Esophagus muscularis mucosa (tissue), 3 donors: ENCODE data around the gene NEUROD2.

Experiments used
- CTCF ChIP-seq, 3 experiments: fragments of 200-600 bp in 2 of 3; fragments of 450-650 bp in 1 of 3; sonication (generic) in 2 of 3; IDR thresholded peaks; one replicate each; pipeline ENCODE4 v1.5.1; 2017 to 2019; ENCODE audit warnings: antibody characterized with exemption in 3 of 3, mild to moderate bottlenecking in 2 of 3, moderate library complexity in 1 of 3
- POLR2A ChIP-seq: fragments of 450-650 bp; IDR thresholded peaks from one replicate; pipeline ENCODE4 v1.6.1; 2017; ENCODE audit warnings: antibody characterized with exemption, moderate library complexity, mild to moderate bottlenecking, low read depth

GRCh38 chr17:39603304-39604016 is 4.3 kb downstream of the NEUROD2 start:
- TF ChIP-seq CTCF (IDR thresholded peaks at IDR 0.05) (no peak), POLR2A (no peak)
